HepG2 (cell line): ENCODE results near the gene FRMD4A. TPM values are rescaled to one million over a fixed set of nuclear protein-coding genes. Genes with fewer than 3 reads are reported as not detected.

Experiments used
- ATAC-seq: fragments of 200-7000 bp; cut with Tn5 transposase; 3 replicates; pipeline ENCODE4 v1.9.1; 2020; ENCODE audit warnings: mild to moderate bottlenecking, moderate library complexity
- BruUV-seq: library from RNA; stranded (reverse); fragments of 400-500 nt; replicated peaks from 2 replicates; lab custom pipeline; 2021; lab: Mats Ljungman, UMichigan
- CTCF ChIA-PET: fragments of 300-600 bp; formaldehyde crosslinking; extraction: SDS; loops from one replicate; lab custom pipeline; 2021; ENCODE audit warnings: low total read pairs, inconsistent platforms, low intra/inter-chr PET ratio; lab: Yijun Ruan, JAX
- POLR2A ChIA-PET: fragments of 350-600 bp; sonication (Branson Sonifier 250); formaldehyde crosslinking; loops from one replicate; lab custom pipeline; 2020; ENCODE audit warnings: antibody characterized with exemption, inconsistent platforms; lab: Yijun Ruan, JAX
- DNase-seq: peaks from one replicate; pipeline ENCODE4 v3.0.0-alpha.2; 2015; ENCODE audit warnings: low spot score
- FAIRE-seq: peaks from 3 replicates; lab custom pipeline; 2011; peaks lifted over from hg19 to GRCh38; lab: Jason Lieb, UNC
- H2AFZ ChIP-seq: one replicate; pipeline ENCODE4 v1.6.1; 2011; ENCODE audit warnings: low read length, inconsistent platforms
- H3K27ac ChIP-seq: fragments of 300-600 bp; 3 replicates; pipeline ENCODE4 v1.8.0; 2011; ENCODE audit warnings: mixed run types, mild to moderate bottlenecking, mixed read lengths, low read length, inconsistent platforms; ENCODE audit not compliant: insufficient read depth; ENCODE audit errors: extremely low read length
- H3K27me3 ChIP-seq, 2 experiments: fragments of 200-600 bp in 1 of 2; 2 replicates in 1 of 2; 3 replicates in 1 of 2; pipeline versions ENCODE4 v1.6.0 to v1.8.0; 2011; ENCODE audit warnings: low read length in 2 of 2, mild to moderate bottlenecking in 2 of 2, moderate library complexity in 2 of 2, inconsistent platforms in 1 of 2; ENCODE audit not compliant: insufficient read depth in 2 of 2, control insufficient read depth in 1 of 2
- H3K36me3 ChIP-seq, 2 experiments: fragments of 200-600 bp in 1 of 2; replicated peaks in 1 of 2; 2 replicates in 1 of 2; 3 replicates in 1 of 2; pipeline versions ENCODE4 v1.5.1 to v1.8.0; 2011; ENCODE audit warnings: low read length in 2 of 2, inconsistent platforms in 1 of 2; ENCODE audit not compliant: insufficient read depth in 2 of 2, control insufficient read depth in 1 of 2
- H3K4me1 ChIP-seq: 2 replicates; pipeline ENCODE4 v1.5.1; 2012; ENCODE audit warnings: low read length, inconsistent platforms; ENCODE audit not compliant: insufficient read depth
- H3K4me2 ChIP-seq: 2 replicates; pipeline ENCODE4 v1.6.0; 2011; ENCODE audit warnings: low read depth, low read length, inconsistent platforms
- H3K4me3 ChIP-seq, 3 experiments: fragments of 200-600 bp in 1 of 3; sonication (generic), shearing (Covaris generic) in 1 of 3; replicated peaks in 1 of 3; 2 replicates each; pipeline ENCODE4 v1.5.1; 2011 to 2016; ENCODE audit warnings: low read length in 3 of 3, inconsistent platforms in 2 of 3, low read depth in 2 of 3, mild to moderate bottlenecking in 2 of 3, control low read depth in 1 of 3, mixed read lengths in 1 of 3; ENCODE audit not compliant: insufficient read depth in 1 of 3
- H3K79me2 ChIP-seq: one replicate; pipeline ENCODE4 v1.6.1; 2011; ENCODE audit warnings: low read length, inconsistent platforms; ENCODE audit not compliant: insufficient read depth
- H3K9ac ChIP-seq: 2 replicates; pipeline ENCODE4 v1.6.0; 2011; ENCODE audit warnings: mild to moderate bottlenecking, low read depth, low read length, inconsistent platforms; ENCODE audit not compliant: insufficient read depth
- H3K9me3 ChIP-seq: 2 replicates; pipeline ENCODE4 v1.5.1; 2012; ENCODE audit warnings: mild to moderate bottlenecking, low read length
- H4K20me1 ChIP-seq: 2 replicates; pipeline ENCODE4 v1.6.0; 2011; ENCODE audit warnings: inconsistent platforms, mild to moderate bottlenecking, low read length, moderate library complexity; ENCODE audit not compliant: insufficient read depth
- ARID4A ChIP-seq: sonication (generic); formaldehyde crosslinking; IDR thresholded peaks from 2 replicates; pipeline ENCODE4 v1.5.0; 2020; ENCODE audit warnings: mild to moderate bottlenecking, missing genetic modification reagents, borderline replicate concordance
- ATRX ChIP-seq: sonication (generic); formaldehyde crosslinking; IDR thresholded peaks from 2 replicates; pipeline ENCODE4 v1.4.0; 2020; ENCODE audit warnings: missing genetic modification reagents, borderline replicate concordance
- BHLHE40 ChIP-seq: IDR thresholded peaks from 2 replicates; pipeline ENCODE4 v1.6.1; 2011; ENCODE audit warnings: low read length, improper control_type of control experiment
- FOXA3 ChIP-seq: IDR thresholded peaks from 2 replicates; pipeline ENCODE4 v1.6.1; 2016; ENCODE audit warnings: missing genetic modification reagents, missing compliant biosample characterization
- KDM1A ChIP-seq: IDR thresholded peaks from 2 replicates; pipeline ENCODE4 v1.6.1; 2016; ENCODE audit warnings: missing compliant biosample characterization
- NKX3-1 ChIP-seq: sonication (generic); formaldehyde crosslinking; IDR thresholded peaks from 2 replicates; pipeline ENCODE4 v1.5.0; 2020; ENCODE audit warnings: missing genetic modification reagents
- SAP130 ChIP-seq: IDR thresholded peaks from 2 replicates; pipeline ENCODE4 v1.6.1; 2016; ENCODE audit warnings: low read depth
- SETDB1 ChIP-seq: sonication (generic); formaldehyde crosslinking; IDR thresholded peaks from 2 replicates; pipeline ENCODE4 v1.5.1; 2020; ENCODE audit warnings: missing genetic modification reagents, mild to moderate bottlenecking, borderline replicate concordance
- U2AF1 ChIP-seq: fragments of 200-400 bp; formaldehyde crosslinking; optimal IDR thresholded peaks from 2 replicates; pipeline ENCODE3; 2017; ENCODE audit warnings: mild to moderate bottlenecking, low read depth, low read length
- ZNF10 ChIP-seq: sonication (generic); formaldehyde crosslinking; IDR thresholded peaks from 2 replicates; pipeline ENCODE4 v1.4.0; 2020; ENCODE audit warnings: mild to moderate bottlenecking, low read depth, missing genetic modification reagents, borderline replicate concordance
- ZNF136 ChIP-seq: sonication (generic); formaldehyde crosslinking; IDR thresholded peaks from 2 replicates; pipeline ENCODE4 v1.8.1; 2022; ENCODE audit warnings: low read depth, mild to moderate bottlenecking, moderate library complexity, missing genetic modification reagents
- ZNF34 ChIP-seq: sonication (generic); formaldehyde crosslinking; IDR thresholded peaks from 2 replicates; pipeline ENCODE4 v1.4.0; 2020; ENCODE audit warnings: mild to moderate bottlenecking, missing genetic modification reagents, borderline replicate concordance
- ZNF878 ChIP-seq: sonication (generic); formaldehyde crosslinking; IDR thresholded peaks from 2 replicates; pipeline ENCODE4 v1.8.1; 2023; ENCODE audit warnings: mild to moderate bottlenecking, missing genetic modification reagents, moderate library complexity
- WGBS: methylation state at CpG from one replicate; pipeline ENCODE4 v1.1.6; 2017; ENCODE audit warnings: low lambda C conversion rate; 5-methylcytosine and 5-hydroxymethylcytosine counted together
- in situ Hi-C: cut with HindIII; loops from 2 replicates; pipeline ENCODE4 v1.10.0; 2017; ENCODE audit warnings: low pct_unique_long_range_greater_than_20kb; ENCODE audit not compliant: extremely low pct_ligation_motif_present
- intact Hi-C: fragments of 100-400 bp; cut with micrococcal nuclease; formaldehyde crosslinking; loops from one replicate; pipeline ENCODE4 v1.10.0; 2022; ENCODE audit not compliant: unreplicated experiment
- polyA plus RNA-seq, 8 experiments: library from polyadenylated mRNA; depleted of rRNA in 3 of 8; stranded (reverse) in 7 of 8; unstranded in 1 of 8; fragments of >200 nt; fragmentation: Illumina TruSeq in 4 of 8; extraction: Trizol in 4 of 8; gene quantifications; 2 replicates each; pipeline versions ENCODE4 v1.2.1 to v1.2.3, GENCODE V29; 2011 to 2016; ENCODE audit warnings: low read depth in 4 of 8, missing spikeins in 1 of 8, mixed read lengths in 1 of 8; ENCODE audit not compliant: insufficient read depth in 1 of 8
- total RNA-seq, 5 experiments: library from RNA; depleted of rRNA; stranded (reverse); fragments of >200 nt; fragmentation: Illumina TruSeq; extraction: Trizol; gene quantifications; 2 replicates each; pipeline ENCODE4 v1.2.3, GENCODE V29; 2016; ENCODE audit warnings: low read depth in 1 of 5
- TF ChIP-seq, protein P1 (sequence below): sonication (generic); formaldehyde crosslinking; IDR thresholded peaks from 2 replicates; pipeline ENCODE4 v1.5.0; 2020; ENCODE audit warnings: missing genetic modification reagents

FRMD4A gene
- total and polyA plus RNA-seq, 2 of the 13 experiments (the other 11 are each of a cell fraction or from before 2014, with no cell fraction given): 0.09 to 0.26 TPM

- ATAC-seq (no peak), FAIRE-seq (no peak), DNase-seq (no peak)
- TF ChIP-seq ZNF136 (no peak), SETDB1 (CRISPR knock-in tag) (no peak), ZNF878 (no peak)
- no peak overlapping the region for H3K9ac ChIP-seq
- BruUV-seq: no TSS peak
- H3K4me2 ChIP-seq: no peak overlapping the region
- H3K79me2 ChIP-seq: no peaks in the 10 kb centered on the region
- 10% methylated on average over 9 of the region's 9 CpGs for WGBS
- H2AFZ ChIP-seq: no peak overlapping the region
- ChIA-PET CTCF (no interaction called here), POLR2A (no interaction called here)
- no peaks in the 10 kb centered on the region for H4K20me1 ChIP-seq
- no peak overlapping the region for H3K4me3 ChIP-seq
- intact Hi-C loops: no loop called here
- in situ Hi-C loops: no loop called here
- H3K4me1 ChIP-seq: no peaks in the 10 kb centered on the region
- no peaks in the 10 kb centered on the region for H3K9me3 ChIP-seq
- no peaks in the 10 kb centered on the region for H3K36me3 ChIP-seq
- no peak overlapping the region for H3K27ac ChIP-seq
- H3K27me3 ChIP-seq: no peaks in the 10 kb centered on the region; a peak in 1 of 5 replicates
These were observed 28.3 kb upstream of the FRMD4A start for GRCh38 chr10:14358886-14359573.

DNA sequence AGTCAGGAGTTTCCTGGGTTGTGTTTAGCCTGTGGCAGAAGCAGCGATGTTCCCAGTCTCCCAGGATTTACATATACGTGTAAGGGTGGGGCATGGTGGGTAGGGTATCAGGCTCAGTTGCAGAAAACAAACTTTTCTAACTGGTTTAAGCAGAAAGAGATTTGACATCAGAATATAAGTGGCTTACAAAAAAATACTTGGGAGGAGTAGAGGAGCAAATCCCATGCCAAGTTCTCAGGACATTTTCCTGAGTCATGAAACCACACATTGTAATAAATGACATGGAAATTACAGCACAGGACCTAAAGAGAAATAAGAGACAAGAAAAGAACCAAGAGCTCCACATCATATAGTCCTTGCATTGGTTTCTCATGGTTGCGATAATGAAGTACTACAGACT, 26.2 kb upstream of the FRMD4A start:
- WGBS: 31% methylated on average over 3 of the region's 3 CpGs
- H3K4me3 ChIP-seq: no peak overlapping the region
- no peak for FAIRE-seq
- DNase-seq: no peak
- POLR2A ChIA-PET: no interaction called here
- no peaks in the 10 kb centered on the region for H4K20me1 ChIP-seq
- H3K9me3 ChIP-seq: no peaks in the 10 kb centered on the region
- CTCF ChIA-PET: no interaction called here
- in situ Hi-C loops: no loop called here
- no peak for ATAC-seq
- no peak overlapping the region for H3K9ac ChIP-seq
- BruUV-seq: no TSS peak
- intact Hi-C loops: no loop called here
- H3K27me3 ChIP-seq: no peaks in the 10 kb centered on the region; a peak in 2 of 5 replicates
- no peak for TF ChIP-seq KDM1A (CRISPR knock-in tag)
- TF ChIP-seq ATRX: no peak
- TF ChIP-seq SAP130 (CRISPR knock-in tag): no peak
- TF ChIP-seq ARID4A: no peak
- TF ChIP-seq FOXA3 (CRISPR knock-in tag): no peak
- TF ChIP-seq BHLHE40: no peak
- TF ChIP-seq ZNF34 (CRISPR knock-in tag): no peak
- TF ChIP-seq, protein P1, sequence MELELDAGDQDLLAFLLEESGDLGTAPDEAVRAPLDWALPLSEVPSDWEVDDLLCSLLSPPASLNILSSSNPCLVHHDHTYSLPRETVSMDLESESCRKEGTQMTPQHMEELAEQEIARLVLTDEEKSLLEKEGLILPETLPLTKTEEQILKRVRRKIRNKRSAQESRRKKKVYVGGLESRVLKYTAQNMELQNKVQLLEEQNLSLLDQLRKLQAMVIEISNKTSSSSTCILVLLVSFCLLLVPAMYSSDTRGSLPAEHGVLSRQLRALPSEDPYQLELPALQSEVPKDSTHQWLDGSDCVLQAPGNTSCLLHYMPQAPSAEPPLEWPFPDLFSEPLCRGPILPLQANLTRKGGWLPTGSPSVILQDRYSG (CRISPR knock-in tag): no peak
- no peak for TF ChIP-seq NKX3-1 (CRISPR knock-in tag)
- TF ChIP-seq ZNF10: no peak
- no peak for TF ChIP-seq U2AF1
- TF ChIP-seq, all 625 proteins: peak for 0
- Histone ChIP-seq H3K79me2 (no peaks in the 10 kb centered on the region), H3K4me1 (no peaks in the 10 kb centered on the region), H3K36me3 (no peaks in the 10 kb centered on the region), H3K4me2 (no peak overlapping the region), H2AFZ (no peak overlapping the region), H3K27ac (no peak overlapping the region)
